ENCODE data around the gene RAP1GDS1.

RAP1GDS1 gene, protein sequence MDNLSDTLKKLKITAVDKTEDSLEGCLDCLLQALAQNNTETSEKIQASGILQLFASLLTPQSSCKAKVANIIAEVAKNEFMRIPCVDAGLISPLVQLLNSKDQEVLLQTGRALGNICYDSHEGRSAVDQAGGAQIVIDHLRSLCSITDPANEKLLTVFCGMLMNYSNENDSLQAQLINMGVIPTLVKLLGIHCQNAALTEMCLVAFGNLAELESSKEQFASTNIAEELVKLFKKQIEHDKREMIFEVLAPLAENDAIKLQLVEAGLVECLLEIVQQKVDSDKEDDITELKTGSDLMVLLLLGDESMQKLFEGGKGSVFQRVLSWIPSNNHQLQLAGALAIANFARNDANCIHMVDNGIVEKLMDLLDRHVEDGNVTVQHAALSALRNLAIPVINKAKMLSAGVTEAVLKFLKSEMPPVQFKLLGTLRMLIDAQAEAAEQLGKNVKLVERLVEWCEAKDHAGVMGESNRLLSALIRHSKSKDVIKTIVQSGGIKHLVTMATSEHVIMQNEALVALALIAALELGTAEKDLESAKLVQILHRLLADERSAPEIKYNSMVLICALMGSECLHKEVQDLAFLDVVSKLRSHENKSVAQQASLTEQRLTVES

DNA sequence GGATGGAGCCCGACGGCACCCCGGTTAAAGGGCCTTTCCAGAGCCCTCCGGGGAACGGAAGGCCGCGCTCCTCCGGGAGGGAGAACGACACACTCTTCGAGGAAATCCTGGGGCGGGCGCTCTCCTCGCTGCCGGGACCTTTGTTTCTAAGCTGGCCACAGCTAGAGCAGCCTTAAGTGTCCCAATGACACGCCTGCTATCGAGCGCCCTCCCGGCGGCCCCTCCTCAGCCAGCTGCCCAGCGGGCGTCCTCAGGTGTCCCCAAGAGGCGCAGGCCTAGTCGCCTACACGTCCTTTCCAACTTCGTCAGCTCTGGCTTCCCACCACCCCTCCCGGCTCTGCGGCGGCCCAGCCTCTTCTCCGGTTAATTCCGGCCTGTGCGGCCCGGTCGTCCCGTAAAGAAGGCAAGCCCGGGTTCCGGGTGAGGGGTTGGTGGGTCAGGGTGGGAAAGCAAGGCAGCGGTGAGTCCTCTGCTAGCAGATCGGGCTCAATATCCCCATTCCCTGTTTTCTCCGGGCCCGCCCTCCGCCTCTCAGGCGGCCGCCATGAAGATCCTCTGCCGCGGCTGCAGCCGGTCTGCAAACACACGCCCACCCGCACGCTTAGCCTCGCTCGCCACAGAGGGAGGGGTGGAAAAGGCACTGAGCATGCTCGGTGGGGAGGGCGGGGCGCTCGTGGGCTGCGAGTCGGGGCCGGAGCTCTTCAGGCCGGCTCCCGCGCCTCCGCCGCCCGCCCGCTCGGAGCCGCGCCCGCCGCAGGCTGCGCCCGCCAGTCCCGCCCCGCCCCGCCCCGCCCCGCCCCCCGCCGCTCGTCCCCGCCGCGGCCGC lies at the start of gene RAP1GDS1:
TSS of gene RAP1GDS1 (plus strand) at position 806 of the 826 bp plus-strand sequence. CDS start 182 bp downstream, outside the sequence.
- Histone ChIP-seq H3K79me2 (ENCODE audit: insufficient read depth, low read depth) (peaks cover 37% of the 10 kb centered on the region), H2AFZ (ENCODE audit: low read depth) (peak within 1 kb of the TSS; percentile 76)

DNA sequence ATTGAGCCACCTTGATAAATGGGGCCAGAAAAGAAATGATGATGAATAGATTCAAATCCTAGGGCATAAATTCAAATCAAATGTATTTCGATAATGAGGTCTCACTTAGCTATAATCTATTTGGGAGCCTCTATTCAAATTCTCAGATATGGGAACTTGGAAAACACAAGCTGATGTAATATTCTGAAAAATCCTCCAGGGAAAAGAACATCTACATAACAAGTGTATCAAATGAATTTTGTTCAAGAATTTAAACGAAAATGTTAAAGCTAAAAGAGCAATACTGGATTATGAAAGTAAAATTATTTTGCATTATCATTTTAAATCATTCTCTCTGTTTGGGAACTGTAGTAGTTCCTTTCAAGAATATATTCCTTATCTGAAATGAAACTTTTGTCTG lies 38.9 kb upstream of the RAP1GDS1 start:
- no peaks in the 10 kb centered on the region for H3K79me2 ChIP-seq (ENCODE audit: insufficient read depth, low read depth)
- H3K4me3 ChIP-seq (IDR thresholded peaks at IDR 0.05; ENCODE audit: insufficient read depth, low read depth, low read length) = no peak overlapping the region
- no peak overlapping the region for H3K4me2 ChIP-seq
- H3K27me3 ChIP-seq (ENCODE audit: insufficient read depth, low read depth) = no peaks in the 10 kb centered on the region
- H4K20me1 ChIP-seq (ENCODE audit: insufficient read depth) = no peaks in the 10 kb centered on the region
- no peak overlapping the region for H2AFZ ChIP-seq (ENCODE audit: low read depth)
- TF ChIP-seq, protein P1, sequence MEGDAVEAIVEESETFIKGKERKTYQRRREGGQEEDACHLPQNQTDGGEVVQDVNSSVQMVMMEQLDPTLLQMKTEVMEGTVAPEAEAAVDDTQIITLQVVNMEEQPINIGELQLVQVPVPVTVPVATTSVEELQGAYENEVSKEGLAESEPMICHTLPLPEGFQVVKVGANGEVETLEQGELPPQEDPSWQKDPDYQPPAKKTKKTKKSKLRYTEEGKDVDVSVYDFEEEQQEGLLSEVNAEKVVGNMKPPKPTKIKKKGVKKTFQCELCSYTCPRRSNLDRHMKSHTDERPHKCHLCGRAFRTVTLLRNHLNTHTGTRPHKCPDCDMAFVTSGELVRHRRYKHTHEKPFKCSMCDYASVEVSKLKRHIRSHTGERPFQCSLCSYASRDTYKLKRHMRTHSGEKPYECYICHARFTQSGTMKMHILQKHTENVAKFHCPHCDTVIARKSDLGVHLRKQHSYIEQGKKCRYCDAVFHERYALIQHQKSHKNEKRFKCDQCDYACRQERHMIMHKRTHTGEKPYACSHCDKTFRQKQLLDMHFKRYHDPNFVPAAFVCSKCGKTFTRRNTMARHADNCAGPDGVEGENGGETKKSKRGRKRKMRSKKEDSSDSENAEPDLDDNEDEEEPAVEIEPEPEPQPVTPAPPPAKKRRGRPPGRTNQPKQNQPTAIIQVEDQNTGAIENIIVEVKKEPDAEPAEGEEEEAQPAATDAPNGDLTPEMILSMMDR (conservative IDR thresholded peaks at IDR 0.05; ENCODE audit: low read depth, low read length) = no peak
- no peaks in the 10 kb centered on the region for H3K36me3 ChIP-seq (ENCODE audit: insufficient read depth)
- no peaks in the 10 kb centered on the region for H3K4me1 ChIP-seq (ENCODE audit: low read depth, poor library complexity, severe bottlenecking)
- H3K27ac ChIP-seq = no peak overlapping the region
- H3K9ac ChIP-seq = no peak overlapping the region

More for the DNA sequence above, at the start of gene RAP1GDS1:
- Histone ChIP-seq H3K4me1 (ENCODE audit: low read depth, poor library complexity, severe bottlenecking) (peaks cover 26% of the 10 kb centered on the region), H3K27ac (peak within 1 kb of the TSS; percentile 93), H3K36me3 (ENCODE audit: insufficient read depth) (no peaks in the 10 kb centered on the region), H4K20me1 (ENCODE audit: insufficient read depth) (no peaks in the 10 kb centered on the region), H3K4me2 (peak within 1 kb of the TSS; percentile 75), H3K4me3 (IDR thresholded peaks at IDR 0.05; ENCODE audit: insufficient read depth, low read depth, low read length) (no peak within 1 kb of the TSS), H3K9ac (peak within 1 kb of the TSS; percentile 91), H3K27me3 (ENCODE audit: insufficient read depth, low read depth) (no peaks in the 10 kb centered on the region)
- TF ChIP-seq, protein P1 (conservative IDR thresholded peaks at IDR 0.05; ENCODE audit: low read depth, low read length) = no peak

DNA sequence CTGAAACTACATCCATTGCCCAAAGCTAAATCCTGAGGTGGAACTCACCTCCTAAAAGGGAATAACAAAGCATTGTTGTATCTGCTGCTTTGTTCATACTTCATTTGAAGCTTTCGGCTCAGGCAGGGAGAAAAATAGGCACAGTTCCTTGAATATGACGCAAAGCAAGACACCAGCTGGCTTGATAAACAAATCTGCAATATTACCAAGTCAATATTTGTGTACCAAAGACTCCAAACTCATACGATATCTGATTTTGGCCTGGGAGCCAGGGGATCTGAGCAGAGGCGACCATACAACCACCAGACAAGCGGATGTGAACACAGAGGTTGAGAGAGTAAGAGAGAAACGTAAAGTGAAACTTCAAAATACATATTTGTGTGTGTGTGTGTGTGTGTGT lies 34.8 kb upstream of the RAP1GDS1 start:
- Histone ChIP-seq H2AFZ (ENCODE audit: low read depth) (no peak overlapping the region), H4K20me1 (ENCODE audit: insufficient read depth) (0 out of 2 replicates have a peak, but pooled peaks cover under 1% of the 10 kb centered on the region), H3K4me3 (IDR thresholded peaks at IDR 0.05; ENCODE audit: insufficient read depth, low read depth, low read length) (no peak overlapping the region), H3K9ac (no peak overlapping the region), H3K27ac (no peak overlapping the region), H3K79me2 (ENCODE audit: insufficient read depth, low read depth) (no peaks in the 10 kb centered on the region), H3K4me1 (ENCODE audit: low read depth, poor library complexity, severe bottlenecking) (no peaks in the 10 kb centered on the region), H3K36me3 (ENCODE audit: insufficient read depth) (no peaks in the 10 kb centered on the region), H3K4me2 (no peak overlapping the region), H3K27me3 (ENCODE audit: insufficient read depth, low read depth) (no peaks in the 10 kb centered on the region)
- TF ChIP-seq, protein P1 (conservative IDR thresholded peaks at IDR 0.05; ENCODE audit: low read depth, low read length) = no peak

DNA sequence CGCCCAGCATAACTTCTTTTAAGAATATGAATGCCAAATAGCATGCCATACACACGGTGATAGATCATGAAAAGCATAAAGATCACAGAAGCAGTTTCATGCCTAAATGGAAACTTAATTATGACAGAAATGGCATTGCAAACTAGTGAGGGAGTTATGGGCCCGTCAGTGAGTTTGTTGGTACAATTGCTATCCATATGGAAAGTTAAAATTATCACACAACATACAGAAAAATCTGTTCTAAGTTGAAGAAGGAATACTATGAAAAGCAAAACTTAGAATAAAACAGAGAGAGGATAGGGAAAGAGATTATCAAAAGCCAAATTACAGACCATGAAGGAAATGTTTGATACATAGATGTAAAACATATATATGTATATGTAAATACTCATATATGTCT lies 30.2 kb upstream of the RAP1GDS1 start:
- no peak overlapping the region for H2AFZ ChIP-seq (ENCODE audit: low read depth)
- TF ChIP-seq, protein P1 (conservative IDR thresholded peaks at IDR 0.05; ENCODE audit: low read depth, low read length) = no peak
- no peaks in the 10 kb centered on the region for H3K27me3 ChIP-seq (ENCODE audit: insufficient read depth, low read depth)
- H3K4me1 ChIP-seq (ENCODE audit: low read depth, poor library complexity, severe bottlenecking) = no peaks in the 10 kb centered on the region
- H3K27ac ChIP-seq = no peak overlapping the region
- no peak overlapping the region for H3K4me2 ChIP-seq
- no peak overlapping the region for H3K4me3 ChIP-seq (IDR thresholded peaks at IDR 0.05; ENCODE audit: insufficient read depth, low read depth, low read length)
- H4K20me1 ChIP-seq (ENCODE audit: insufficient read depth) = 0 out of 2 replicates have a peak, but pooled peaks cover 4% of the 10 kb centered on the region
- H3K79me2 ChIP-seq (ENCODE audit: insufficient read depth, low read depth) = no peaks in the 10 kb centered on the region
- no peak overlapping the region for H3K9ac ChIP-seq
- H3K36me3 ChIP-seq (ENCODE audit: insufficient read depth) = no peaks in the 10 kb centered on the region

Data from KMS-11 (cell line).